NCI-H1694 (cell line): Measurements from ENCODE around the gene MEIS1.
A peak's percentile ranks its signal among the peaks of the same experiment; 100 is the strongest.

ENCODE experiments used
- DNase-seq: peaks from one replicate; lab custom pipeline; 2025; lab: John Stamatoyannopoulos, UW

The MEIS1 gene

GRCh38 chr2:66431846-66432587, 2.9 kb upstream of the MEIS1 start:
- no peak for DNase-seq

GRCh38 chr2:66432801-66433694, 1.9 kb upstream of the MEIS1 start:
- DNase-seq: peak; percentile 91

GRCh38 chr2:66433695-66433944, 1.3 kb upstream of the MEIS1 start:
- no peak for DNase-seq

- peak; percentile 50 for DNase-seq
These were observed 813 bp upstream of the MEIS1 start for GRCh38 chr2:66433945-66434678.

- no peak for DNase-seq
These were observed 587 bp downstream of the MEIS1 start for GRCh38 chr2:66435549-66435875.

GRCh38 chr2:66435963-66436362, 1.0 kb downstream of the MEIS1 start:
- no peak for DNase-seq

GRCh38 chr2:66436581-66437001, 1.7 kb downstream of the MEIS1 start:
- no peak for DNase-seq

GRCh38 chr2:66437109-66437690, 2.3 kb downstream of the MEIS1 start:
- DNase-seq: no peak

- no peak for DNase-seq
These were observed 3.0 kb downstream of the MEIS1 start for GRCh38 chr2:66437691-66438497.

GRCh38 chr2:66438498-66438833, 3.5 kb downstream of the MEIS1 start:
- no peak for DNase-seq

GRCh38 chr2:66438891-66439811, 4.2 kb downstream of the MEIS1 start:
- DNase-seq: no peak

GRCh38 chr2:66439812-66440542, 5.1 kb downstream of the MEIS1 start:
- no peak for DNase-seq

GRCh38 chr2:66440708-66441497, 6.0 kb downstream of the MEIS1 start:
- no peak for DNase-seq

GRCh38 chr2:66441581-66442320, 6.8 kb downstream of the MEIS1 start:
- no peak for DNase-seq

GRCh38 chr2:66442516-66443185, 7.7 kb downstream of the MEIS1 start:
- DNase-seq: no peak

GRCh38 chr2:66443186-66443978, 8.5 kb downstream of the MEIS1 start:
- DNase-seq: no peak
